COLO829 (cell line): ENCODE results near the gene ITPR3.
A peak's percentile ranks its signal among the peaks of the same experiment; 100 is the strongest.

ENCODE experiments used
- DNase-seq: peaks from one replicate; pipeline ENCODE4 v3.0.0; 2012; ENCODE audit warnings: low spot score

The ITPR3 gene

DNA sequence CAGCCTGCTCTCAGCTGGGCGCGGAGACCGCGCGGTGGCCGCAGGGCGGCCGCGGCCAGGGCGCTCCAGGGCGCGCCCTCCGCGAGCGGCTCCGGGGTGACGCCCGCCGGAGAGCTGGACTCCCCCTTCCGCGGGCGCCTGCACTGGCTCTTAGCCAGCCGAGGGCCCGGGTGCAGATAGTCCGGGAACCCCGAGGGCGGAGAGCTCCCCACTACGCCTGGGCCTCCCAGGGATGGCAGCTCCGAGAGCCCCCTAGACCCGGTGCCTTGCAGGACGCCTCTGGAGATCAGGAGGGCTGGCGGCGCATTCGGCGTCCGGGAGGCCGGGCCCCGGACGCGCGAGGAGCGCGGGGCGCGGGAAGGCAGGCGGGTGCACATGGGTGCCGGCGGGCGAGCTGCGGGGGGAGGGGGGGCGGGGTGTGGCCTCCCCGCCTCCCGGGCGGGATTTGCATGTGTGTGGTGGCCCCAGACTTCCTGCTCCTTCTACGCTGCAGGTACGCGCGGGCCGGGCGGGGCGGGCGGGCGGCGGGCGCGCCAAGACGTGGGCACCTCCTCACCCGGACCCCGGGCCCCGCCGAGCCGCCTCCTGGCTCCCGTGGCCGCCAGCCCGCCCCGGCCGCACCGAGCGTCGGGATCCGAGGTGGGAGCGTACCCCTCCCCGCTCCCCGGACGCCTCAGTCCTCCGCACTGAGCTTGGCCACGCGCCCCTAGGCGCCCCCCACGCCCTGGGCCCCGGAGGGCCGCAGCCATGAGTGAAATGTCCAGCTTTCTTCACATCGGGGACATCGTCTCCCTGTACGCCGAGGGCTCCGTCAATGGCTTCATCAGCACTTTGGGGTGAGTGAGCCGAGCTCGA, at the start of gene ITPR3:
TSS of gene ITPR3 (plus strand) at position 467 of the 855 bp plus-strand sequence. CDS start at position 748, 281 bp downstream.
- DNase-seq, result peak; percentile 49

- DNase-seq, result no peak
Measured at GRCh38 chr6:33571637-33572316, 49.3 kb upstream of the ITPR3 start.

GRCh38 chr6:33575211-33575610, 45.9 kb upstream of the ITPR3 start:
- DNase-seq, result no peak

DNA sequence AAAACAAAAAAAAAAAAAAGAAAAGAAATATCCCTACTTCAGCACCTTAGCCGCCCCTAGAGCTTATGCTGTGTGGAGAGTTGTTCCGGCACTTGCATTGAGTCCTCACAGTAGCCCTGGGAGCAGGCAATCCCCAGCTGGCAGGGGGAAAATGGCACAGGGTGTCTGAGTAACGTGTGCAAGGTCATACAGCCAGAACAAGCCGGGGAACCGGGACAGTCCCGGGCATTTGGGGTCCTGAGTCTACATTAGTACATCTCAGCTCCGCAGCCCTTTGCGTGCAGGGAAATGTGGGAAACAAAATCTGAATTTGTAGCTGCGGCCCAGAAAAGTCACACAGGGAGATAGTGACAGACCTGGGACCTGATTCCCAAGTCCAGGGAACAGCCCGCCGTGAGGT, 44.5 kb upstream of the ITPR3 start:
- no peak for DNase-seq

GRCh38 chr6:33577106-33577535, 44.0 kb upstream of the ITPR3 start:
- peak; percentile 61 for DNase-seq

DNA sequence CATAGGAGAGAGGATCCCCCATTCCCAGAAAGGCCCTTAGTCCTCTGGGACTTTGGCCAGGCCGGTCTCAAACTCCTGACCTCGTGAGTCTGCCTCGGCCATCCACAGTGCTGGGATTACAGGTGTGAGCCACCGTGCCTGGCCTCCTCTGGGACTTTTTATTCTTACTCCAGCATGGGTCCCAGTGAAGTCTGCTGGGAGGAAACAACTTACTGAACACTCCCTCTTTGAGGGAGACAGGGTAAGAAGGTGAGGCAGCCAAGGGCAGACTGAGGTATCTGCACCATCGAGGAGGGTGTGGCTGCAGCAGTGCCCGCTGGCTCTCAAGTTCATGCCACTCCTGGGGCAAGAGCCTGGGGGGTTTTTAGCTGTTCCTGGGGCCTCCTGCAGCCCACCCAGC, 43.4 kb upstream of the ITPR3 start:
- no peak for DNase-seq

- no peak for DNase-seq
Measured at GRCh38 chr6:33578164-33578563, 43.0 kb upstream of the ITPR3 start.

DNA sequence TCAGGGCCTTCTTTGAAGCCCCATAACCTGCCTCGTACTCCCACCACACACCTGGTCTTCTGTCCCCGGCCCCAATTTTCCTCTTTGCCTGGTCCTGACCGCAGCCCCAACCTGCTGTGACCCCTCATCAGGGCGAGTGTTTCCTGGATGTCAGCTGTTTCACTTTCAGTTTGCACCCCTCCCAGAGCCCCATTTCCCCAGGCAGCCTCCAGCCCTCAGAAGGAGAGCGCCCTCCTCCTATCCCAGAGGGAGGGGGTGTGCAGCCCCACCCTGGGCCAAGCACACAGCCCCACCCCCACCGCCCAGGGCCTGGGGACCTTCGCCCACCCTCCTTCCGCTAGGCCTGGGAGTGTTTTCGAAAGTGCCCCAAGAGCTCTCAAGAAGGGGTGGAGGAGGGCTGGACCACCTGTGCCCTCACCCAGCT, 42.5 kb upstream of the ITPR3 start:
- DNase-seq, result no peak

DNA sequence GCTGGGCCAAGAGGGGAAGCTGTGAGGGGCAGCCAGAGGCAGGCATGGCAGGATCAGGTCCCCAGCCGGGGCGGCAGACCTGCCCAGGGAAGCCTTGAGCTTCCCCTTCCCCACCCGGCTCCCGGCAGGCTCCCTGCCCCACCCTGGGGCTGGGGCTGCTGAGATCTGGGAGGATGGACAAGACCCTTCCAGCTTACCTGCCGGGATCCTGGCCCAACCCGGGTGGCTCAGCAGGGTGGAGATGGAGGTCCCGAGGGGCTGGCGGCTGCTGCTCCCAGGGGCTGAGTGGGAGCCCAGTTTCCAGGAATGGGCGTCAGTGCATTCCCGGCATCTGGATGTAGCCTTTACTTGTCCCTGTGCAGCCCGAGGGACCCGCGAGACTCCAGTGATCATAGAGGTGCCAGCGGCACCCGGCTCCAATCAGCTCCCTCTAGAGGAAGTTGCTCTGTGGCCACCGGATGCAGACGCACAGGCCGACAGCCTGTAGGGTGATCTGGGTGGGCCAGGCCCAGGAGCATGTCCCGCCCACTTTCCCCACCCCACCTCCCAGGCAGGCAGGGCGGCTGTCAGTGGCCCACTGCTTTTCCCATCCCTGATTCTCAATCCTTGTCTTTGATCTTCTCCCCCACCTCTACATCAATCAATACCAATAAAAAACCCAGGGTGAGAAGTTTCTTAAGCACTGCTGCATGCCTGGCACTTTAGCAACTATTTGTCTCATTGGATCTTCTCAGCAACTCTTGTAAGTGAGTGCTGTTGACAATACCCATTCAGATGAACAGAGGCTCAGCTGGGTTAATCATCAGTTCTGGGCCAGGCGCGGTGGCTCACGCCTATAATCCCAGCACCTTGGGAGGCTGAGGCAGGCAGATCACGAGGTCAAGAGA, 41.1 kb upstream of the ITPR3 start, which contains the start of gene BAK1:
TSS of gene BAK1 (minus strand) at position 449 of the 887 bp plus-strand sequence. CDS start 2,672 bp downstream, outside the sequence.
- peak; percentile 97 for DNase-seq

- DNase-seq, result no peak
Measured at GRCh38 chr6:33581186-33581585, 39.9 kb upstream of the ITPR3 start.

- DNase-seq, result no peak
Measured at GRCh38 chr6:33583591-33584155, 37.4 kb upstream of the ITPR3 start.

- DNase-seq, result no peak
Measured at GRCh38 chr6:33584700-33585402, 36.3 kb upstream of the ITPR3 start.

DNA sequence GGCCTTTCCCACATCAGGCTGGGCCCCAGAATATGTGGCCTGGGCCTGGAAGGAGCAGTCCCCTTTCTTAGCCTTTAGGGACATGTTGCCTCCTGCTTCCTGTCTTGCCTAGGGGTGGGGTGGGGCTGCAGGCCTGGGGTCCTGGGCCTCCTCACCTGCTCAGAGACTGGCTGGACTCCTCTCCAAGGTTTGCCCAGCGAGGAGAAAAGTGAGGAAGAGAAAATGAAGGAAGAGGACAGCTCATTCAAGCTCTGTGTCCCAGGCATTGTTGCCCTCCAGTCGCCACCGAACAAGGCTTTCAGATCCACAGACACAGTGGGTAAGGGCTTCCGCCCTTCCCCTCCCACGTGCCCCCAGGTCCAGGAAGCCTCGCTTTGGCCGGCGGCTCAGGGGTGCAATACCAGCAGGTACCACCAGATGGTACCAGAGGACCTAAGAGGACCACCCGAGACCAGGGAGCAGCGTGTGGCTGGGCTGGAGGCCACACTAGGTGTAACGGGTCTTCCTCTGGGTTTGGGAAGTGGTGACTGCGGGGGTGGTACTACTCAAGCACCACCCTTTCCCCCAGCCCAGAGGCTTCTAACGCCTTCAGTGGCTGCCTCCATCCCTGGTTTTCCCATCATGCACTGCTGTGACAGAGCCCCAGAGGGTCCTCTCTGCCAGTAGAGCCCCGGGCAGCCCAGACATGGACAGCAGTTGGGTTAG, 35.6 kb upstream of the ITPR3 start:
- peak; percentile 69 for DNase-seq

DNA sequence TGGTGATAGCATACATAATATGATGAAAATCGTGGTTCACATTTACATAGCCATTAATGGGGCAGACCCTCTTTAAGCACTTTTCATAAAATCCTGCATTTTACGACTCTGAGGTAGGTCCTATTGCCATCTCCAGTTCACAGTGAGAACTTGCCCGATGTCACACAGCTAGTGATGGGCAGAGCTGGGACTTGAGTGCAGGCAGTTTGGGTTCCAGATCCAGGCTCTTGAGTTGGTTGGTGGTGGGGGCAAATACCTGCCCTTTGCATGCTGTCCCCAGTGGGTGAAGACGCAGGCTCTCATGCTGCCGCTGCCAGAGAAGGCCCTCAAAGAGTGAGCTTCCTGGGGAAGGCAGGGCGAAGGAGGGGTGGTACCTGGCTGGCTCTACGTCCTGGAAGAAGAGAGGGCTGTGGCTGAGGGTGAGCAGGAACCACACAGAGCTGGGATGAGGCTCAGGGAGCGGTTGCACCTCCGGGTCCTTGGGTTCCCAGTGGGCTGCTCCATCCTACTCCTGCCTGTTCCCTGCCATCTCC, 34.9 kb upstream of the ITPR3 start:
- no peak for DNase-seq

GRCh38 chr6:33587529-33587928, 33.6 kb upstream of the ITPR3 start:
- DNase-seq, result no peak

- DNase-seq, result no peak
Measured at GRCh38 chr6:33588894-33589293, 32.2 kb upstream of the ITPR3 start.

DNA sequence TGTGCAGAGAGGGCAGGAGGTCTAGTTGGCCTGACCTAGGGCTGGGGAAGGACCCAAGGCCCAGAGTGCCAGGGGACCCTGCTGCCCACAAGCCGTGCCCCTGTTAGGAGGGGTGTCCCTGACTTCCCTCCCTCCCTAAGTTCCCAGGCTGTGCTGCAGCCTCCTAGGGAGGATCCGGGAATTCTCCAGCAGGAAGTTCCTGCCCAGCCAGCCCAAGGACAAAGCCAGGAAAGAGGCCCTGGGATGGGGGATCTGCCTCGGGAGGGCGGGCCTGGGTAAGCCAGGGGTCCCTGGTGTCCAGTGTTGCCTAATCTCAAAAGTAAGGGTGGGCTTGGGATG, 31.8 kb upstream of the ITPR3 start:
- no peak for DNase-seq

DNA sequence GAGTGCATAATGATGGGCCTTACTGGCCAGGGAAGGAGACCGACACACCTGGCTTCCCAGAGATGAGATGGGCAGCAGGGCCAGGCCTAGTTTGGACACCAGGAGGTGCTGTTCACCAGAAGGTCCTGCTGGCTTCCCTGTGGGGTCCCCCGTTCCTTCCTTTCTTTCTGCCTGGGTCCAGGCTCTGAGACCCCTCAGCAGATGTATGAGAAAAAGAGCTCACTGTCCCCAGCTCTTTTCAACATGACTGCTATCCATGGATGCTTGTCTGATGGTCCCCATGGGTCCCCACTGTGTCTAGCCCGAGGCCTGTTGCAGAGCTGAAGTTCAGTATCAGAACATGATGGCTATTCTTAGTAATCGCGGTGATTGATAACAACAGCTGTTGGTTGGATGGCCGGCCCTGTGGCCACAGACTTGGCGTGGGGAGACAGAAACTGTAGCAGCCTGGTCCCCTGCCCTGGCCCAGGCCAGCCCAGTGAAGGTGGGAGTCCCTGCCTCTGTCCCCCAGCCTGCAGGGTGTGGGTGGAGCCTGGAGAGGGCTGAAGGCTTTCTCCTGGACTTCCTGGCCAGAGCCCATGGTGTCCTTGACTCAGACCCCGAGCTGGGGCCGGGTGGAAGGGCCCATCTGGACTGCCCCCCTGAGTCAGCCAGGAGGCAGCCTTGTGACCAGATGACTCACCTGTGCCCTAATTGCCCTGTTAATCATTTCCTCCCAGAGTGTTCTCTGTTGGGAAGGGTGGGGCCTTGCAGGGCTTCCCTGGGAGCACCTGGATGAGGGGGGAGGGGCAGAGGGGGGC, 31.2 kb upstream of the ITPR3 start:
- peak; percentile 74 for DNase-seq

GRCh38 chr6:33590531-33591198, 30.5 kb upstream of the ITPR3 start:
- no peak for DNase-seq
